Activated CD8-positive, alpha-beta T cell treated with anti-CD3 and anti-CD28 coated beads, Interleukin-2, amount 10 ng/mL, durations not matched to agents 7 days and 5 days (primary cell): ENCODE results near the gene PHACTR3. TPM values are rescaled to one million over a fixed set of nuclear protein-coding genes. Genes with fewer than 3 reads are reported as not detected.

ENCODE experiments used
- ATAC-seq: fragments of 150-1000 bp; cut with Tn5 transposase; one replicate; pipeline ENCODE4 v1.10.0; 2021; ENCODE audit warnings: moderate library complexity
- CTCF ChIA-PET: fragments of 350-600 bp; sonication (Branson Sonifier 250); formaldehyde crosslinking; loops from one replicate; lab custom pipeline; 2021; ENCODE audit warnings: antibody characterized with exemption; lab: Charles Lee
- POLR2A ChIA-PET: fragments of 350-600 bp; sonication (Branson Sonifier 250); formaldehyde crosslinking; loops from one replicate; lab custom pipeline; 2021; ENCODE audit warnings: antibody characterized with exemption; lab: Charles Lee
- DNase-seq: peaks from one replicate; pipeline ENCODE4 v3.0.0-alpha.2; 2020
- H3K27ac Mint-ChIP-seq: one replicate; pipeline ENCODE4 v1.8.0; 2021; ENCODE audit warnings: mild to moderate bottlenecking, mixed read lengths
- H3K27me3 Mint-ChIP-seq: one replicate; pipeline ENCODE4 v1.8.0; 2021; ENCODE audit warnings: low read depth, mixed read lengths
- H3K36me3 Mint-ChIP-seq: one replicate; pipeline ENCODE4 v1.8.0; 2021; ENCODE audit warnings: low read depth, mixed read lengths
- H3K4me1 Mint-ChIP-seq: one replicate; pipeline ENCODE4 v1.8.0; 2021; ENCODE audit warnings: low read depth, mixed read lengths
- H3K4me3 Mint-ChIP-seq: one replicate; pipeline ENCODE4 v1.8.0; 2021; ENCODE audit warnings: mild to moderate bottlenecking, mixed read lengths
- H3K9me3 Mint-ChIP-seq: one replicate; pipeline ENCODE4 v1.8.0; 2022; ENCODE audit warnings: mixed read lengths; ENCODE audit not compliant: insufficient read depth
- total RNA-seq, 2 experiments: library from RNA; stranded (reverse); gene quantifications; one replicate each; pipeline ENCODE4 v1.2.3, GENCODE V29; 2021

The PHACTR3 gene
- total RNA-seq, 2 experiments from 2014 or later, result not detected

GRCh38 chr20:59584278-59584925, 19.9 kb upstream of the PHACTR3 start:
- H3K4me1 Mint-ChIP-seq, result peaks cover 18% of the 10 kb centered on the region
- H3K4me3 Mint-ChIP-seq, result no peak overlapping the region
- ATAC-seq, result no peak
- POLR2A ChIA-PET, result no interaction called here
- CTCF ChIA-PET, result interaction anchor here (3.5 kb wide), 1 partner anchor 14 kb away, joined by 17 read pairs; no protein-coding TSS in a partner anchor
- DNase-seq, result no peak
- no peaks in the 10 kb centered on the region for H3K36me3 Mint-ChIP-seq
- no peak overlapping the region for H3K27ac Mint-ChIP-seq
- no peaks in the 10 kb centered on the region for H3K9me3 Mint-ChIP-seq
- H3K27me3 Mint-ChIP-seq, result peaks cover 14% of the 10 kb centered on the region

DNA sequence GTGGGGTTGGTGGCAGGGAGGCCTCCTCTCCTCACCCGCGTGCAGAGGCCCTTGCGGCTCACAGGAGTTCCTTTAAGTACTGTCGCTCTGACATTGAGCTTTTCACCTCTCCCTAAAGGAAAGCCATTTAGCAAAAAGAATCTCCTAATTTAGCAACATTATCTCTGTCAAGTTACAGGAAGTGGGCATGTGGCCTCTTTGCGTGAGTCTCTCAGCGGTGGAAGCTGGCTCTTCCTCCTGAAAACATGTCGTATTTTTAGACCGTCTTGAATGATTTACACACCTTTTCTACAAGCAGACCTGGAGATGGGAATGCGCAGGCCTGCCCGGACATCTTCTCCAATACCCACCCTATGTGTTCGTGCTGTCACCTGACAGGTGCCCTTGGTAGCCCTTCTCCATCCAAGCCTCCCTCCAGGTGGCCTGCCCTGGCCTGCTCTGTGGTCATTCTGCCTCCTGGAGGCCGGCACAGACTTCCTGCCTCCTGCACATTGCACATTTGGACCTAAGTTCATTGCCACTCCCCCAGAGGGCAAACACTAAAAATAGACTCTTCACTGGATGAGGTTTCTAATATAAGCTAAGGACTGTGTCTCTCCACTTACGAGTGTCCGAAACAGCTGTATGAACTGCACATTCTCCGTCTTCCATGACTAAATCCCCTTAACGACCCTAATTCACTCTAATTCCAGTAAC, 18.5 kb upstream of the PHACTR3 start:
- Mint-ChIP-seq H3K9me3 (no peaks in the 10 kb centered on the region), H3K4me3 (no peak overlapping the region), H3K4me1 (peaks cover 18% of the 10 kb centered on the region), H3K36me3 (no peaks in the 10 kb centered on the region), H3K27ac (peak overlapping the region; percentile 76), H3K27me3 (peaks cover 12% of the 10 kb centered on the region)
- ATAC-seq (peak; percentile 42), DNase-seq (peak; percentile 38)
- CTCF ChIA-PET, result interaction anchor here (0.6 to 3.5 kb wide), 2 partner anchors 12 to 15 kb away, joined by 3 to 17 read pairs; no protein-coding TSS in a partner anchor
- POLR2A ChIA-PET, result no interaction called here

DNA sequence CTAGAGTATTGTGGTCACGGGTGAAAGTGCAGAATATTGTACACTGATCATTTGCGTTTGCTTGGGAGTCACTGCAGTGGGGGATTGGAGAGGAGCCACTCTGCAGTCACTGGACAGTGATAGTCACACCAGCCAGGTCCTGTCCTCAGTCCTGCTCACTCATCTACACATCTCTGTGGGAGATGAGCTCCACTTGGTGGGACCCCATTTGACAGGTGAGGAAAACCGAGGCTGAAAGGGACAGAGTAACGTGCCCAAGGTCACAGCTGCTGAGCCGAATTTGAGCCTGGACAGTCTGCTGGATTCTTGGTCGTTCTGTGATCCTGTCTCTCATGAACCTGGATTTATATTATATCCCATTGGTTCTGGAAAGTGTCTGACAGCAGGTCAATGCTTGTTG, 17.7 kb upstream of the PHACTR3 start:
- Mint-ChIP-seq H3K36me3 (no peaks in the 10 kb centered on the region), H3K27ac (no peak overlapping the region), H3K27me3 (peaks cover 11% of the 10 kb centered on the region), H3K9me3 (no peaks in the 10 kb centered on the region), H3K4me3 (no peak overlapping the region), H3K4me1 (peaks cover 18% of the 10 kb centered on the region)
- POLR2A ChIA-PET, result no interaction called here
- CTCF ChIA-PET, result interaction anchor here (3.5 kb wide), 1 partner anchor 16 kb away, joined by 17 read pairs; no protein-coding TSS in a partner anchor
- DNase-seq, result no peak
- ATAC-seq, result no peak

DNA sequence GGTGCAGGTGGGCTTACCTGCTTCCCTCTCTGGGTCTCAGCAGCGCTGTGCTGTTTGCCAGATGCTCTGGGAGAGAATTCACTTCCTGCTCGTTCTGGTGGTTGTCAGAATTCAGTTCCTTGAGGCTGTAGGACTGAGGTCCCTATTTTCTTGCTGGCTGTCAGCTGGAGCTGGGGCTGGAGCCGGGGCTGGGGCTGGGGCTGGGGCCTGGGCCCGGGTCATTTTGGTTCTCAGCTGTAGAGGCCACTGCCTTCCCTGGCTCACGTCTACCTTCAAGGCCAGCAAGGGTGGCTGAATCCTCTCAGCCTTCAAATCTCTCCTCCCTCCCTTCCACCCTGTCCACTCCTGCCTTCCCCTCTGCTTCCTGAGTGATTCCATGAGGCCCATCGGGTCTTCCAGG, 16.8 kb upstream of the PHACTR3 start:
- DNase-seq (no peak), ATAC-seq (no peak)
- Mint-ChIP-seq H3K9me3 (no peaks in the 10 kb centered on the region), H3K4me1 (peaks cover 18% of the 10 kb centered on the region), H3K36me3 (no peaks in the 10 kb centered on the region), H3K4me3 (no peak overlapping the region), H3K27ac (no peak overlapping the region), H3K27me3 (peaks cover 14% of the 10 kb centered on the region)
- ChIA-PET CTCF (interaction anchor here (1.5 kb wide), 1 partner anchor 11 kb away, joined by 3 read pairs; no protein-coding TSS in a partner anchor), POLR2A (no interaction called here)

DNA sequence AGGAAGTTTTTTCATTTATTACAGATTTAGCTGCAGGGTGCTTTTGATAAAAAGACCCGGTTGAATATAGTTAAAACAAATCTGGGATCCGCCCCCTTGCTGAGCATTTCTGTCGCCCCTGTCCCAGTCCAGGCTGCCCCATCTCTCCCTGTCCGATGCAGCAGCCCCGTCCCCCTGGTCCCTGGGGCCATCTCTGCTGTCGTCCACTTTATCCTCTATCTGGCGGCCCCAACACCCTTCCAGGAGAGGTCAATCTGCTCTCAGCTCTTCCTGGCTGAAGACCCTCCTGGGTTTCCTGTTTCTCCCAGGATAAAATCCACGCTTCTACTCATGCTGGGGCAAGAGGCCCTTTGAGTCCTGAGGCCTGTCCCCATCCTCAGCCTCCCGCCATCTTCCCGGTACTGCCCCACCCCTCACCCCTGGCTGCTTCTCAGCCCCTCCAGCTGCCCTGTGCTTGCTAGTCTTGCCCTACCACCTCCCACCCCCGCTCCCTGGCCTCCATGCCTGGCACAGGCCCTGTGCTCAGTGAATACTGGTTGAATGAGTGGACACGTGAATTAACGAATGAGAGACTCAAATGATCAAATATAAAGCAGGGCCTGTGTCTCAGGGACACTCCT, 16.0 kb upstream of the PHACTR3 start:
- no peak overlapping the region for H3K4me3 Mint-ChIP-seq
- CTCF ChIA-PET, result interaction anchor here (1.5 kb wide), 1 partner anchor 10 kb away, joined by 3 read pairs; no protein-coding TSS in a partner anchor

GRCh38 chr20:59589086-59589684, 15.2 kb upstream of the PHACTR3 start:
- ChIA-PET POLR2A (no interaction called here), CTCF (interaction anchor here (1.9 kb wide), 1 partner anchor 18 kb away, joined by 6 read pairs; no protein-coding TSS in a partner anchor)

More for the DNA sequence above, 16.0 kb upstream of the PHACTR3 start:
- ATAC-seq (no peak), DNase-seq (no peak)
- no peaks in the 10 kb centered on the region for H3K36me3 Mint-ChIP-seq
- H3K4me1 Mint-ChIP-seq, result peaks cover 18% of the 10 kb centered on the region
- H3K27ac Mint-ChIP-seq, result no peak overlapping the region
- H3K9me3 Mint-ChIP-seq, result no peaks in the 10 kb centered on the region
- peaks cover 19% of the 10 kb centered on the region for H3K27me3 Mint-ChIP-seq
- POLR2A ChIA-PET, result no interaction called here

DNA sequence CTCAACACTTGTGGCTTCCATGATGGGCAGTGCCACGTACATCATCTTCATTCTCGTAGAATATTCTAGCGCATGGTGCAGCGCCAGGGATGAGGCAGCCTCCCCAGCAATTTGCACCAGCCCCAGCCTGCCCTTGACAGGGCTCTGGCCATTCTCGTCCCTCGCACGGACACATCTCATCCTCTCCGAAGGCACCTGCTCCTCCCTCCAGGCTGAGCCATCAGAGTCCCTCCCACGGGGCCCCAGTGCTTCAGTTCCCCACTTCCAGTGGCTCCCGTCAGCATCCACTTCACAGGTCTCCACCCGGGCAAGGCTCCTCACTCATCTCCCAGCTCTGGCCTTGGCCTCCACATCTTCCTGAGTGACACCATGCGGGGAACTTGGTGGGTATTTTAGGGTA, 13.3 kb upstream of the PHACTR3 start:
- CTCF ChIA-PET, result no interaction called here
- Mint-ChIP-seq H3K4me3 (no peak overlapping the region), H3K27ac (no peak overlapping the region), H3K36me3 (no peaks in the 10 kb centered on the region), H3K9me3 (no peaks in the 10 kb centered on the region), H3K4me1 (peaks cover 3% of the 10 kb centered on the region), H3K27me3 (peaks cover 38% of the 10 kb centered on the region)
- DNase-seq, result no peak
- no peak for ATAC-seq
- POLR2A ChIA-PET, result no interaction called here

More at GRCh38 chr20:59589086-59589684, 15.2 kb upstream of the PHACTR3 start:
- DNase-seq (no peak), ATAC-seq (no peak)
- Mint-ChIP-seq H3K4me3 (no peak overlapping the region), H3K36me3 (no peaks in the 10 kb centered on the region), H3K9me3 (no peaks in the 10 kb centered on the region), H3K27me3 (peaks cover 25% of the 10 kb centered on the region), H3K27ac (no peak overlapping the region), H3K4me1 (peaks cover 18% of the 10 kb centered on the region)

DNA sequence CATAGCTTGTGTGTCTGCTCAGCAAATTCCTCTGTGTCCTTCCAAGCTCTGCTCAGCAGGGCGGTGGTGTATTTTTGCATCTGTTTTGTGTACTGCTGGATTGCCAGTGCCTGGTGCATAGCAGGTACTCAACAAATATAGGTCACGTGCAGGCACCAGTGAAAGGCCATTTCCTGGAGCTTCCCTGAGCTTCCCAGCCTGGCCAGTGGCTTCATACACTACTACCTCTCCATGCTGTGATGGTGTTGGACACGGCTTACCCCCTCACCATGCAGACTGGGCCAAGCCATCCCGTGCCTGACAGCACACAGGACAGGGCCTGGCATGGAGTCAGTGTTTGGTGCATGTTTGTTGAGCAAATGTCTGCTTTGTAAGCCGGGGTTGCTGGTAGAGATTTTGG, 7.7 kb upstream of the PHACTR3 start:
- POLR2A ChIA-PET, result no interaction called here
- Mint-ChIP-seq H3K9me3 (no peaks in the 10 kb centered on the region), H3K27ac (no peak overlapping the region), H3K27me3 (peaks cover 42% of the 10 kb centered on the region), H3K36me3 (no peaks in the 10 kb centered on the region), H3K4me3 (no peak overlapping the region), H3K4me1 (no peaks in the 10 kb centered on the region)
- CTCF ChIA-PET, result interaction anchor here (0.6 to 3.8 kb wide), 4 partner anchors 12 to 337 kb away, joined by 3 to 24 read pairs (median 4); no protein-coding TSS in a partner anchor
- DNase-seq (no peak), ATAC-seq (no peak)

DNA sequence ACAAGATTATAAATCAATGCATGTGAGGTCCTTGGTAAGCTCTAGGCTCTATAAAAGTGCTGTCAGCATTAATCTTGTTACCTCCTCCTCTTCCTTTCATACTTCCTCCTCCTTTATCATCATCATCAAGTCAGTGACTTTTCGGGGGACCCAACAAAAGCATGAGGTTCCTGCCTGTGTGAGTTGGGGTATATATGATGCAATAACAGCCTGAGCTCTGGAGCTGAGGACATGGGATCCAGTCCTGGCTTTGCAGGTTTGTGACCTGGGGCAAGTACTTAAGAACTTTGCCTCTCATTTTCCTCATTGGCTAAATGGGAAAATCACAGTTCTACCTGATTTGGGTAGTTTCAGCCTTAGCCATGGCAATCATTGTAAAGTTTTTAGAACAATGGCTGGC, 7.1 kb upstream of the PHACTR3 start:
- ATAC-seq (no peak), DNase-seq (no peak)
- Mint-ChIP-seq H3K27ac (no peak overlapping the region), H3K36me3 (no peaks in the 10 kb centered on the region), H3K9me3 (no peaks in the 10 kb centered on the region), H3K27me3 (peaks cover 43% of the 10 kb centered on the region), H3K4me1 (no peaks in the 10 kb centered on the region), H3K4me3 (no peak overlapping the region)
- ChIA-PET POLR2A (no interaction called here), CTCF (interaction anchor here (0.6 to 3.8 kb wide), 6 partner anchors 9 to 614 kb away, joined by 3 to 24 read pairs (median 3); no protein-coding TSS in a partner anchor)

- DNase-seq (peak; percentile 59), ATAC-seq (peak; percentile 80)
- Mint-ChIP-seq H3K27me3 (peaks cover 45% of the 10 kb centered on the region), H3K4me1 (no peaks in the 10 kb centered on the region), H3K9me3 (no peaks in the 10 kb centered on the region), H3K36me3 (no peaks in the 10 kb centered on the region), H3K4me3 (no peak overlapping the region), H3K27ac (no peak overlapping the region)
- ChIA-PET POLR2A (interaction anchor here (0.5 kb wide), 1 partner anchor 124 kb away, joined by 3 read pairs; no protein-coding TSS in a partner anchor), CTCF (interaction anchor here (0.6 to 3.8 kb wide), 9 partner anchors 9 to 251 kb away, joined by 3 to 24 read pairs (median 4); no protein-coding TSS in a partner anchor)
Observed at GRCh38 chr20:59598625-59599310, 5.6 kb upstream of the PHACTR3 start.

DNA sequence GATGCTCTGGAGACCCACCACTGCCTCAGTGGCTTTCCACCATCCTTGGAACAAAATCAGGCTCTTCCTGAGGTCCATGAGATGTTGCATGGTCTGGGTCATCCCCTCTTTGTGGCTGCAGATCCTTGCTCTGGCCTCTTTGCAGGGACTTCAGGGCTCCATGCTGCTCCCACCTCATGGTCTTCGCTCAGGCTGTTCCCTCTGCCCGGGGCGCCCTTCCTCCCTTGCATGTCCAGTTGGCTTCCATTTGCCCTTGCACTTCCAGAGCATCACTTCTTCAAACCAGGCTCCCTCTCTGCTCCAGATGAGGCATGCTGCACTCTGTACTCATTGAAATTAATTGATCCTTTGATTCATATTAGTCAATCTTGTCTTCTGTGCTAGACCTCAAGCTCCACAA, 4.4 kb upstream of the PHACTR3 start:
- DNase-seq (no peak), ATAC-seq (no peak)
- H3K9me3 Mint-ChIP-seq, result no peaks in the 10 kb centered on the region
- H3K27me3 Mint-ChIP-seq, result peaks cover 36% of the 10 kb centered on the region
- H3K4me1 Mint-ChIP-seq, result no peaks in the 10 kb centered on the region
- CTCF ChIA-PET, result interaction anchor here (2.5 kb wide), 1 partner anchor 250 kb away, joined by 7 read pairs; no protein-coding TSS in a partner anchor
- H3K4me3 Mint-ChIP-seq, result no peak overlapping the region
- POLR2A ChIA-PET, result no interaction called here
- H3K27ac Mint-ChIP-seq, result no peak overlapping the region
- H3K36me3 Mint-ChIP-seq, result no peaks in the 10 kb centered on the region
